NB4 (cell line): Measurements from ENCODE around the gene AADAT.

Experiments
- DNase-seq: peaks from one replicate; pipeline ENCODE4 v3.0.0; 2010; ENCODE audit warnings: low read depth
- H3K4me3 ChIP-seq: one replicate; pipeline ENCODE4 v1.5.1; 2011; ENCODE audit warnings: mild to moderate bottlenecking, low read depth, low read length, moderate library complexity
- MYC ChIP-seq: IDR thresholded peaks from 2 replicates; pipeline ENCODE4 v1.6.1; 2011; ENCODE audit warnings: low read depth, low read length
- POLR2A ChIP-seq: IDR thresholded peaks from 2 replicates; pipeline ENCODE4 v1.6.1; 2011; ENCODE audit warnings: mild to moderate bottlenecking; ENCODE audit not compliant: insufficient read length; ENCODE audit errors: extremely low read depth
- TF ChIP-seq, protein P1 (sequence below): IDR thresholded peaks from one replicate; pipeline ENCODE4 v1.5.1; 2012; ENCODE audit warnings: low read depth, low read length
- TF ChIP-seq, protein P2 (sequence below): IDR thresholded peaks from 2 replicates; pipeline ENCODE4 v1.6.1; 2011; ENCODE audit warnings: low read depth, low read length

AADAT gene

DNA sequence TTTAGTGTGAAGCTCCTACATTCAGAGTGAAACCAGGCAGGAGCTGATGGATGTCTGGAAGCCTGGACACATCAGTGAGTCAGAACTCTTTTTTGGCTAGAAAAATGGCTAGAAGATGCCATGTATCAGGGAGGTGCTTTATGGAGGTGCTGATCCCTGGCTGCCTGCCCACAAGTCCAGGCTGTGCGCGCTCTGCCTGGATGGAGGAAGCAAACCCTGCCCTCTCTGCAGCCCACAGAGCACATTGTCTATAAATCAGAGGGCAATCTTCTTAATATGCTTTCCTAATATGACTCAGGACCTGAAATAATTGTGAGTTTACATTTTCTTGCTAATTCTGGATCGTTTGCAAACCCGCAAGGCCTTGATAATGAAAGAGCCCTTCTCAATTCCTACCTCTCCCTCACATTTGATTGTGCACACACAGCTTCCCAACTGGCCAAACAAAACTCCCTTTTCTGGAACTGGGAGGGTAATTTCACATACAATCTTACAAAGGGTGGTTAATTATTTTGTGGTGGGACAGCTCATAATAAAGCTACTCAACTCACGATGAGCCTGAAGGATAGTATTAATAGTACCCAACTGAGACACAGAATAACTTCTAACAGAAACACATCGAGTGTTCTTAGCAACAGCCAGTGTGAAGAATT is 75.3 kb downstream of the AADAT start:
- no peak overlapping the region for H3K4me3 ChIP-seq
- no peak for DNase-seq
- TF ChIP-seq MYC, result no peak
- TF ChIP-seq, protein P1, sequence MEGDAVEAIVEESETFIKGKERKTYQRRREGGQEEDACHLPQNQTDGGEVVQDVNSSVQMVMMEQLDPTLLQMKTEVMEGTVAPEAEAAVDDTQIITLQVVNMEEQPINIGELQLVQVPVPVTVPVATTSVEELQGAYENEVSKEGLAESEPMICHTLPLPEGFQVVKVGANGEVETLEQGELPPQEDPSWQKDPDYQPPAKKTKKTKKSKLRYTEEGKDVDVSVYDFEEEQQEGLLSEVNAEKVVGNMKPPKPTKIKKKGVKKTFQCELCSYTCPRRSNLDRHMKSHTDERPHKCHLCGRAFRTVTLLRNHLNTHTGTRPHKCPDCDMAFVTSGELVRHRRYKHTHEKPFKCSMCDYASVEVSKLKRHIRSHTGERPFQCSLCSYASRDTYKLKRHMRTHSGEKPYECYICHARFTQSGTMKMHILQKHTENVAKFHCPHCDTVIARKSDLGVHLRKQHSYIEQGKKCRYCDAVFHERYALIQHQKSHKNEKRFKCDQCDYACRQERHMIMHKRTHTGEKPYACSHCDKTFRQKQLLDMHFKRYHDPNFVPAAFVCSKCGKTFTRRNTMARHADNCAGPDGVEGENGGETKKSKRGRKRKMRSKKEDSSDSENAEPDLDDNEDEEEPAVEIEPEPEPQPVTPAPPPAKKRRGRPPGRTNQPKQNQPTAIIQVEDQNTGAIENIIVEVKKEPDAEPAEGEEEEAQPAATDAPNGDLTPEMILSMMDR, result no peak
- TF ChIP-seq, protein P2, sequence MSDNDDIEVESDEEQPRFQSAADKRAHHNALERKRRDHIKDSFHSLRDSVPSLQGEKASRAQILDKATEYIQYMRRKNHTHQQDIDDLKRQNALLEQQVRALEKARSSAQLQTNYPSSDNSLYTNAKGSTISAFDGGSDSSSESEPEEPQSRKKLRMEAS, result no peak
- TF ChIP-seq POLR2A, result no peak

GRCh38 chr4:170012629-170012958 is 77.2 kb downstream of the AADAT start:
- TF ChIP-seq MYC (no peak), POLR2A (no peak)
- TF ChIP-seq, protein P1, result no peak
- TF ChIP-seq, protein P2, result no peak
- H3K4me3 ChIP-seq, result no peak overlapping the region
- no peak for DNase-seq

GRCh38 chr4:170011921-170012628 is 77.7 kb downstream of the AADAT start:
- TF ChIP-seq POLR2A (no peak), MYC (no peak)
- TF ChIP-seq, protein P1, result no peak
- TF ChIP-seq, protein P2, result no peak
- DNase-seq, result no peak
- no peak overlapping the region for H3K4me3 ChIP-seq
